WTC11 (cell line): ENCODE data around the gene PIEZO1. TPM values are rescaled to one million over a fixed set of nuclear protein-coding genes. Genes with fewer than 3 reads are reported as not detected.

Experiments
- ATAC-seq: fragments of 200-7000 bp; cut with Tn5 transposase; 2 replicates; pipeline ENCODE4 v1.10.0; 2021; ENCODE audit warnings: mild to moderate bottlenecking, moderate library complexity
- CTCF ChIA-PET: fragments of 300-600 bp; sonication (Branson Sonifier 250); formaldehyde crosslinking; loops from one replicate; lab custom pipeline; 2021; ENCODE audit warnings: antibody characterized with exemption; lab: Charles Lee
- POLR2A ChIA-PET: fragments of 350-600 bp; sonication (Branson Sonifier 250); formaldehyde crosslinking; loops from one replicate; lab custom pipeline; 2021; ENCODE audit warnings: antibody characterized with exemption; lab: Charles Lee
- DNase-seq: peaks from one replicate; pipeline ENCODE4 v3.0.0; 2021; ENCODE audit warnings: low spot score
- H3K27ac Mint-ChIP-seq: 2 replicates; pipeline ENCODE4 v1.8.0; 2021; ENCODE audit warnings: mixed read lengths
- H3K27me3 Mint-ChIP-seq: 2 replicates; pipeline ENCODE4 v1.8.0; 2021; ENCODE audit warnings: low read depth, mild to moderate bottlenecking, moderate library complexity, mixed read lengths
- H3K36me3 Mint-ChIP-seq: 2 replicates; pipeline ENCODE4 v1.8.0; 2021; ENCODE audit warnings: mixed read lengths
- H3K4me1 Mint-ChIP-seq: 2 replicates; pipeline ENCODE4 v1.8.0; 2022; ENCODE audit warnings: mixed read lengths
- H3K4me3 Mint-ChIP-seq: 2 replicates; pipeline ENCODE4 v1.8.0; 2021; ENCODE audit warnings: mild to moderate bottlenecking, moderate library complexity, mixed read lengths
- H3K9me3 Mint-ChIP-seq: 2 replicates; pipeline ENCODE4 v1.8.0; 2021; ENCODE audit warnings: mixed read lengths
- CREB1 ChIP-seq: sonication (generic); formaldehyde crosslinking; IDR thresholded peaks from 2 replicates; pipeline ENCODE4 v1.8.0; 2023; ENCODE audit warnings: mild to moderate bottlenecking, missing genetic modification reagents
- E2F1 ChIP-seq: sonication (generic); formaldehyde crosslinking; IDR thresholded peaks from 2 replicates; pipeline ENCODE4 v1.8.0; 2022; ENCODE audit warnings: mild to moderate bottlenecking, missing genetic modification reagents
- ELF4 ChIP-seq: sonication (generic); formaldehyde crosslinking; IDR thresholded peaks from 2 replicates; pipeline ENCODE4 v1.8.1; 2022; ENCODE audit warnings: low read depth, mild to moderate bottlenecking, moderate library complexity, missing genetic modification reagents
- FOXJ3 ChIP-seq: sonication (generic); formaldehyde crosslinking; IDR thresholded peaks from 2 replicates; pipeline ENCODE4 v1.9.0; 2021; ENCODE audit warnings: missing genetic modification reagents, mild to moderate bottlenecking, borderline replicate concordance
- FOXP1 ChIP-seq: sonication (generic); formaldehyde crosslinking; IDR thresholded peaks from 2 replicates; pipeline ENCODE4 v1.8.0; 2022; ENCODE audit warnings: missing genetic modification reagents, mild to moderate bottlenecking, moderate library complexity, borderline replicate concordance
- MAX ChIP-seq: sonication (generic); formaldehyde crosslinking; IDR thresholded peaks from 2 replicates; pipeline ENCODE4 v1.8.0; 2022; ENCODE audit warnings: mild to moderate bottlenecking, missing genetic modification reagents
- NR2C2 ChIP-seq: sonication (generic); formaldehyde crosslinking; IDR thresholded peaks from 2 replicates; pipeline ENCODE4 v1.8.0; 2022; ENCODE audit warnings: mild to moderate bottlenecking, missing genetic modification reagents
- RELA ChIP-seq: sonication (generic); formaldehyde crosslinking; IDR thresholded peaks from 2 replicates; pipeline ENCODE4 v1.8.1; 2022; ENCODE audit warnings: missing genetic modification reagents, mild to moderate bottlenecking, borderline replicate concordance
- SOX15 ChIP-seq: fragments of 250-450 bp; sonication (Bioruptor Pico); IDR thresholded peaks from 2 replicates; pipeline ENCODE4 v1.9.0; 2021; ENCODE audit warnings: mild to moderate bottlenecking
- SP1 ChIP-seq: sonication (generic); formaldehyde crosslinking; conservative IDR thresholded peaks from 2 replicates; pipeline ENCODE4 v1.8.1; 2022; ENCODE audit warnings: missing genetic modification reagents
- ZMAT4 ChIP-seq: fragments of 250-450 bp; sonication (Bioruptor Pico); IDR thresholded peaks from 2 replicates; pipeline ENCODE4 v1.9.0; 2021; ENCODE audit warnings: mild to moderate bottlenecking
- ZNF138 ChIP-seq: sonication (generic); formaldehyde crosslinking; conservative IDR thresholded peaks from 2 replicates; pipeline ENCODE4 v1.8.1; 2022; ENCODE audit warnings: mild to moderate bottlenecking, moderate library complexity, missing genetic modification reagents
- ZNF219 ChIP-seq: sonication (generic); formaldehyde crosslinking; IDR thresholded peaks from 2 replicates; pipeline ENCODE4 v1.8.0; 2023; ENCODE audit warnings: missing genetic modification reagents, mild to moderate bottlenecking, borderline replicate concordance
- ZNF232 ChIP-seq: sonication (generic); formaldehyde crosslinking; IDR thresholded peaks from 2 replicates; pipeline ENCODE4 v1.8.0; 2022; ENCODE audit warnings: mild to moderate bottlenecking, missing genetic modification reagents
- ZNF317 ChIP-seq: sonication (generic); formaldehyde crosslinking; IDR thresholded peaks from 2 replicates; pipeline ENCODE4 v1.8.1; 2023; ENCODE audit warnings: low read depth, mild to moderate bottlenecking, moderate library complexity, missing genetic modification reagents, borderline replicate concordance
- ZNF425 ChIP-seq: fragments of 250-450 bp; sonication (Bioruptor Pico); conservative IDR thresholded peaks from 2 replicates; pipeline ENCODE4 v1.9.0; 2021; ENCODE audit warnings: mild to moderate bottlenecking
- ZNF512 ChIP-seq: sonication (generic); formaldehyde crosslinking; IDR thresholded peaks from 2 replicates; pipeline ENCODE4 v1.8.1; 2022; ENCODE audit warnings: missing genetic modification reagents, borderline replicate concordance
- total RNA-seq: library from RNA; stranded (reverse); gene quantifications from 3 replicates; pipeline ENCODE4 v1.2.3, GENCODE V29; 2021

PIEZO1 gene
- total RNA-seq, 1 experiment from 2014 or later: 71.3 TPM

- 0 out of 2 replicates have a peak, but pooled peaks have one; percentile 50 for TF ChIP-seq MAX
Measured at GRCh38 chr16:88763502-88764053, 21.4 kb downstream of the PIEZO1 start (continued).

- Mint-ChIP-seq H3K9me3 (no peaks in the 10 kb centered on the region), H3K27me3 (no peaks in the 10 kb centered on the region), H3K4me3 (no peak overlapping the region), H3K27ac (peak overlapping the region; percentile 99)
- POLR2A ChIA-PET: interaction anchor here (1.1 to 2.4 kb wide), 4 partner anchors 8 to 40 kb away, joined by 3 to 10 read pairs (median 4); partner anchors contain the start of genes CDT1 and PIEZO1
- DNase-seq (no peak), ATAC-seq (no peak; the same call in 1 of the 2 replicates)
- no peak for TF ChIP-seq NR2C2 (CRISPR knock-in tag)
- TF ChIP-seq CREB1: no peak
- no peak for TF ChIP-seq ZNF138
- no peak for TF ChIP-seq SP1 (CRISPR knock-in tag)
- TF ChIP-seq ZNF425 (CRISPR knock-in tag): no peak
- no peak for TF ChIP-seq E2F1
- TF ChIP-seq ZNF219 (CRISPR knock-in tag): no peak
- TF ChIP-seq SOX15: no peak
- no peak for TF ChIP-seq FOXJ3 (CRISPR knock-in tag)
- no peak for TF ChIP-seq RELA
- TF ChIP-seq ZNF232 (CRISPR knock-in tag): no peak
- no peak for TF ChIP-seq ZNF512 (CRISPR knock-in tag)
- no peak for TF ChIP-seq ZNF317 (CRISPR knock-in tag)
- TF ChIP-seq, all 79 proteins: peak for 0
- no peaks in the 10 kb centered on the region for H3K36me3 Mint-ChIP-seq
- H3K4me1 Mint-ChIP-seq: peaks cover 33% of the 10 kb centered on the region
- CTCF ChIA-PET: interaction anchor here (1.1 to 9.6 kb wide), 18 partner anchors 8 to 203 kb away, joined by 3 to 115 read pairs (median 8); partner anchors contain the start of genes CDT1 and PIEZO1
Measured at GRCh38 chr16:88762941-88763340, 22.1 kb downstream of the PIEZO1 start.

DNA sequence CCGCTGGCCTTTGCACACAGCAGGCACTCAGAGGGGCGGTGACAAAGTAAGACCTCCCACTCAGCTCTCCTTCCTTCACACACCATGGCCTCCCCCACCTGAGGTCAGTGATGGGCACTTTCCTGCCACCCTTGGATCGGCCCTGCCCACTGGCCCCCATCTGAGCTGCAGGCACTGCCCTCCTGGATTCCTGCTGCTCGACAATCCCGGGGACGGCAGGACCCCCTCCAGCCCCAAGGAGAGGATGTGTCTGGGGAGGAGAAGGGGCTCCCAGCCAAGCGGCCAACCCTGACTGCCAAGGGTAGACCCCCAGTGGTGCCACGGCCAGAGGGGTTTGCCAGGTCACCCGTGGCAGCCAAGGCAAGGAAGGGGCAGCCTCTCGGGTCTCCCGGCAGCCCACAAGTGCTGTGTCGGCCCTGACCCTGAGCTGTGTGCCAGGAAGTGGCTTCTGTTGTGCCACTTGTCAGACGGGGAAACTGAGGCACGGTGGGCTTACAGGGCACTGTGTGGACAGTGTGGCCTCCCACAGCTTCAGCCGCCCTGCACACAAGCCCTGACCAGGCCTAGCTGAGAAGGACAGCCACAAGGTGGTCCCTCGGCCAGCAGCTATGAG, 22.7 kb downstream of the PIEZO1 start:
- Mint-ChIP-seq H3K4me1 (peaks cover 30% of the 10 kb centered on the region), H3K4me3 (no peak overlapping the region), H3K36me3 (no peaks in the 10 kb centered on the region), H3K27ac (no peak overlapping the region), H3K27me3 (no peaks in the 10 kb centered on the region), H3K9me3 (no peaks in the 10 kb centered on the region)
- POLR2A ChIA-PET: interaction anchor here (0.6 to 2.4 kb wide), 4 partner anchors 8 to 41 kb away, joined by 3 to 10 read pairs (median 4); partner anchors contain the start of genes CDT1 and PIEZO1
- CTCF ChIA-PET: interaction anchor here (1.3 to 9.6 kb wide), 11 partner anchors 7 to 81 kb away, joined by 4 to 115 read pairs (median 15); partner anchors contain the start of gene PIEZO1
- ATAC-seq: no peak
- DNase-seq: no peak
- TF ChIP-seq ZMAT4 (CRISPR knock-in tag): no peak
- 0 out of 2 replicates have a peak, but pooled peaks have one; percentile 42 for TF ChIP-seq FOXP1 (CRISPR knock-in tag)
- no peak for TF ChIP-seq ELF4
